Measurements from ENCODE around the gene CRISPLD2. TPM values are rescaled to one million over a fixed set of nuclear protein-coding genes. Genes with fewer than 3 reads are reported as not detected.

The CRISPLD2 gene
- total and polyA plus RNA-seq, 10 of the 15 experiments (the other 5 are each of a cell fraction or from before 2014, with no cell fraction given) = 0.03 to 0.30 (median 0.08) TPM; not detected in 5

GRCh38 chr16:84893849-84894599, 74.2 kb downstream of the CRISPLD2 start (continued):
- TF ChIP-seq CHD2 (IDR thresholded peaks at IDR 0.05; ENCODE audit: borderline replicate concordance, low read depth, low read length) (no peak), GATAD2B (conservative IDR thresholded peaks at IDR 0.05; ENCODE audit: low read depth) (peak; percentile 100), HSF1 (IDR thresholded peaks at IDR 0.05; ENCODE audit: low read depth, low read length) (no peak), EP300 (IDR thresholded peaks at IDR 0.05; ENCODE audit: borderline replicate concordance in 1 of 2, control insufficient read depth in 1 of 2, low read depth in 2 of 2, low read length in 2 of 2) (peak; percentile 45 to 56; a peak in 1 of 4 replicates), RUNX3 (IDR thresholded peaks at IDR 0.05; ENCODE audit: low read length) (peak; percentile 44), SMARCA5 (IDR thresholded peaks at IDR 0.05) (peak; percentile 66), SMC3 (IDR thresholded peaks at IDR 0.05; ENCODE audit: borderline replicate concordance, low read length) (no peak), NR2C2 (IDR thresholded peaks at IDR 0.05; ENCODE audit: borderline replicate concordance, control insufficient read depth, insufficient read length, low read depth) (no peak), SUPT20H (IDR thresholded peaks at IDR 0.05; ENCODE audit: borderline replicate concordance, control insufficient read depth, low read depth, low read length) (no peak), CREM (IDR thresholded peaks at IDR 0.05; ENCODE audit: low read depth) (no peak), ATF7 (IDR thresholded peaks at IDR 0.05; ENCODE audit: low read depth) (peak; percentile 67), NR2F1 (conservative IDR thresholded peaks at IDR 0.05) (peak; percentile 97), IKZF2 (IDR thresholded peaks at IDR 0.05) (peak; percentile 88 to 91), FOS (IDR thresholded peaks at IDR 0.05; ENCODE audit: borderline replicate concordance, extremely low read depth, insufficient read length) (no peak), PAX5 (IDR thresholded peaks at IDR 0.05; ENCODE audit: borderline replicate concordance, low read depth, low read length) (peak; percentile 75; the same call in 1 of the 2 replicates), PKNOX1 (IDR thresholded peaks at IDR 0.05) (peak; percentile 39), ZNF207 (IDR thresholded peaks at IDR 0.05; ENCODE audit: borderline replicate concordance) (no peak), DPF2 (IDR thresholded peaks at IDR 0.05) (peak; percentile 37; the same call in 1 of the 2 replicates), BCL11A (IDR thresholded peaks at IDR 0.05; ENCODE audit: low read depth, low read length) (0 out of 2 replicates have a peak, but pooled peaks have one; percentile 14), ETV6 (conservative IDR thresholded peaks at IDR 0.05 in 1 of 2, IDR thresholded peaks at IDR 0.05 in 1 of 2; ENCODE audit: borderline replicate concordance in 1 of 2, low read depth in 1 of 2) (no peak), SMAD1 (IDR thresholded peaks at IDR 0.05; ENCODE audit: low read depth, partially characterized antibody) (peak; percentile 84), RB1 (IDR thresholded peaks at IDR 0.05; ENCODE audit: borderline replicate concordance) (peak; percentile 90; the same call in 1 of the 2 replicates), TCF12 (IDR thresholded peaks at IDR 0.05; ENCODE audit: low read depth, low read length) (no peak), LARP7 (IDR thresholded peaks at IDR 0.05) (no peak), PML (IDR thresholded peaks at IDR 0.05; ENCODE audit: low read length) (no peak), IKZF1 (conservative IDR thresholded peaks at IDR 0.05) (peak; percentile 94), SKIL (IDR thresholded peaks at IDR 0.05; ENCODE audit: low read depth, poor library complexity, severe bottlenecking) (peak; percentile 46)

Data from GM12878 (cell line).